Smooth muscle cell (in vitro differentiated cells): Measurements from ENCODE around the gene RPRD2. TPM values are rescaled to one million over a fixed set of nuclear protein-coding genes. Genes with fewer than 3 reads are reported as not detected.

Experiments used
- DNase-seq: peaks from one replicate; lab custom pipeline; 2025; ENCODE audit not compliant: unreplicated experiment; lab: John Stamatoyannopoulos, UW
- H2AFZ ChIP-seq: fragments of 200-600 bp; sonication (generic); 2 replicates; pipeline ENCODE4 v1.6.0; 2016; ENCODE audit warnings: antibody characterized with exemption, low read depth, mild to moderate bottlenecking
- H3F3A ChIP-seq: fragments of 200-600 bp; sonication (generic); 2 replicates; pipeline ENCODE4 v1.6.0; 2017; ENCODE audit warnings: antibody characterized with exemption, low read depth
- H3K27ac ChIP-seq: fragments of 200-600 bp; sonication (generic); 2 replicates; pipeline ENCODE4 v1.5.1; 2016; ENCODE audit warnings: low read depth, mild to moderate bottlenecking
- H3K27me3 ChIP-seq: fragments of 200-600 bp; sonication (generic); 2 replicates; pipeline ENCODE4 v1.6.1; 2016; ENCODE audit warnings: low read depth, mild to moderate bottlenecking
- H3K36me3 ChIP-seq: fragments of 200-600 bp; sonication (generic); 2 replicates; pipeline ENCODE4 v1.5.1; 2016; ENCODE audit warnings: low read depth
- H3K4me1 ChIP-seq: fragments of 200-600 bp; sonication (generic); 2 replicates; pipeline ENCODE4 v1.5.1; 2016; ENCODE audit warnings: low read depth
- H3K4me2 ChIP-seq: fragments of 200-600 bp; sonication (generic); 2 replicates; pipeline ENCODE4 v1.6.0; 2016; ENCODE audit warnings: mild to moderate bottlenecking
- H3K4me3 ChIP-seq: fragments of 200-600 bp; sonication (generic); 2 replicates; pipeline ENCODE4 v1.5.1; 2016; ENCODE audit warnings: mild to moderate bottlenecking
- H3K79me2 ChIP-seq: fragments of 200-600 bp; sonication (generic); 2 replicates; pipeline ENCODE4 v1.6.0; 2016; ENCODE audit warnings: low read depth, mild to moderate bottlenecking
- H3K9ac ChIP-seq: fragments of 200-600 bp; sonication (generic); 2 replicates; pipeline ENCODE4 v1.6.0; 2016; ENCODE audit warnings: low read depth
- H3K9me3 ChIP-seq: fragments of 200-600 bp; sonication (generic); replicated peaks from 2 replicates; pipeline ENCODE4 v1.5.1; 2016; ENCODE audit warnings: low read depth
- H4K20me1 ChIP-seq: fragments of 200-600 bp; sonication (generic); 2 replicates; pipeline ENCODE4 v1.6.0; 2016; ENCODE audit warnings: low read depth
- WGBS: methylation state at CpG from one replicate; pipeline ENCODE4 v1.1.7; 2016; ENCODE audit warnings: low lambda C conversion rate; 5-methylcytosine and 5-hydroxymethylcytosine counted together
- polyA plus RNA-seq: library from polyadenylated mRNA; unstranded; fragments of >200 nt; fragmentation: Nextera tagmentation; extraction: Ambion mirVana; gene quantifications from 2 replicates; pipeline ENCODE4 v1.2.1, GENCODE V29; 2016
- total RNA-seq: library from RNA; depleted of rRNA; stranded (reverse); fragments of >200 nt; gene quantifications from 2 replicates; pipeline ENCODE4 v1.2.3, GENCODE V29; 2014
- TF ChIP-seq, protein P1 (sequence below): fragments of 200-600 bp; sonication (generic); IDR thresholded peaks from 2 replicates; pipeline ENCODE4 v1.5.1; 2017; ENCODE audit warnings: borderline replicate concordance, mild to moderate bottlenecking, antibody characterized with exemption; ENCODE audit not compliant: insufficient read depth, poor library complexity, severe bottlenecking

Gene RPRD2
- total and polyA plus RNA-seq, 2 experiments from 2014 or later, result 14.2 to 17.1 TPM

DNA sequence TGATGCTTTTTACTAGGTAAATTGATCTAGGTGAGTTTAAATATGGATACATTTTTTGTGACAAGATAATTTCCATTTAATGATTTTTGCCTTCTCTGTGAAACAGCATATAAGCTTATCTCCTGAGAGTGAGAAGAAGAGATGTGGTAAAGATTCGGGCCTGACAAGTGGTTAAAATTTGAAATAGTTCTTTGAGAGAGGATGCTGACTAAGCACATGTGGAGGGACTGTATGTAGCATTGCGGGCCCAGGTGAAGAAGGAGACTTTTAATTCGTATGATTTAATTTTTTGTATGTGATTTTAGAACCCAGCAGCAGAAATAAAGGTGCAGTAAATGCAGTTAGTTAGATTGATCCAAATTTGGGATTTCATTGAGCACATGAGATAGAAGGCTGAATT, 51.9 kb downstream of the RPRD2 start:
- H3K9ac ChIP-seq, result no peak overlapping the region
- H3K4me3 ChIP-seq, result no peak overlapping the region
- TF ChIP-seq, protein P1, sequence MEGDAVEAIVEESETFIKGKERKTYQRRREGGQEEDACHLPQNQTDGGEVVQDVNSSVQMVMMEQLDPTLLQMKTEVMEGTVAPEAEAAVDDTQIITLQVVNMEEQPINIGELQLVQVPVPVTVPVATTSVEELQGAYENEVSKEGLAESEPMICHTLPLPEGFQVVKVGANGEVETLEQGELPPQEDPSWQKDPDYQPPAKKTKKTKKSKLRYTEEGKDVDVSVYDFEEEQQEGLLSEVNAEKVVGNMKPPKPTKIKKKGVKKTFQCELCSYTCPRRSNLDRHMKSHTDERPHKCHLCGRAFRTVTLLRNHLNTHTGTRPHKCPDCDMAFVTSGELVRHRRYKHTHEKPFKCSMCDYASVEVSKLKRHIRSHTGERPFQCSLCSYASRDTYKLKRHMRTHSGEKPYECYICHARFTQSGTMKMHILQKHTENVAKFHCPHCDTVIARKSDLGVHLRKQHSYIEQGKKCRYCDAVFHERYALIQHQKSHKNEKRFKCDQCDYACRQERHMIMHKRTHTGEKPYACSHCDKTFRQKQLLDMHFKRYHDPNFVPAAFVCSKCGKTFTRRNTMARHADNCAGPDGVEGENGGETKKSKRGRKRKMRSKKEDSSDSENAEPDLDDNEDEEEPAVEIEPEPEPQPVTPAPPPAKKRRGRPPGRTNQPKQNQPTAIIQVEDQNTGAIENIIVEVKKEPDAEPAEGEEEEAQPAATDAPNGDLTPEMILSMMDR, result no peak
- H3K79me2 ChIP-seq, result peaks cover 51% of the 10 kb centered on the region
- H3K4me1 ChIP-seq, result no peaks in the 10 kb centered on the region
- H4K20me1 ChIP-seq, result peaks cover 74% of the 10 kb centered on the region
- peaks cover 4% of the 10 kb centered on the region for H3F3A ChIP-seq
- no peak overlapping the region for H3K4me2 ChIP-seq
- no peaks in the 10 kb centered on the region for H3K36me3 ChIP-seq
- no peaks in the 10 kb centered on the region for H3K27me3 ChIP-seq
- no peak overlapping the region for H2AFZ ChIP-seq
- DNase-seq, result no peak
- no peaks in the 10 kb centered on the region for H3K9me3 ChIP-seq
- 90% methylated on average over 3 of the region's 3 CpGs for WGBS
- no peak overlapping the region for H3K27ac ChIP-seq

DNA sequence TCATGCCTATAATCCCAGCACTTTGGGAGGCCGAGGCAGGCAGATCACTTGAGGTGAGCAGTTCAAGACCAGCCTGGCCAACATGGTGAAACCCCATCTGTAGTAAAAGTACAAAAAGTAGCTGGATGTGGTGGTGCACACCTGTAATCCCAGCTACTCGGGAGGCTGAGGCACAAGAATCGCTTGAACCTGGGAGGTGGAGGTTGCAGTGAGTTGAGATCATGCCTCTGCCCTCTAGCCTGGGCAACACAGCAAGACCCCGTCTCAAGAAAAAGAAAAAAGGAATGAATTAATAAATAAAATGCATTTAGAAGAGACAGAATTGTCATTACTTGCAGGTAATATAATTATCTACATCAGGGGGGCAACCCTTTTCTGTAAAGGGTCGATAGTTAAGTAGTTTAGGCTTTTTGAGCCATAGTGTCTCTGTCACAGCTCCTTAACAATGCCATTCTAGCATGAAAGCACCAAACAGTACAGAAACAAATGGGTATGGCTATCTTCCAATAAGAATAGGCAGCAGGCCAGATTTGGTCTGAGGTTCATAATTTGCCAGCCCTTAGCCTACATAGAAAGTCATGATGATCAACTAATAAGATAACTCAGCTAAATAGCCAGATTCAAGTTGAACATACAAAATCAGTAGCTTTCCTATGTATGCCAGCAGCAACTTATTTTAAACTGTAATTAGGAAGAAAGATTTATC, 56.8 kb downstream of the RPRD2 start:
- no peak overlapping the region for H3K4me3 ChIP-seq
- no peaks in the 10 kb centered on the region for H3K27me3 ChIP-seq
- peaks cover 4% of the 10 kb centered on the region for H3F3A ChIP-seq
- H4K20me1 ChIP-seq, result peaks cover 27% of the 10 kb centered on the region
- no peak overlapping the region for H3K4me2 ChIP-seq
- whole genome bisulfite sequencing, result 98% methylated on average over 5 of the region's 5 CpGs
- H3K4me1 ChIP-seq, result no peaks in the 10 kb centered on the region
- peaks cover 24% of the 10 kb centered on the region for H3K79me2 ChIP-seq
- H2AFZ ChIP-seq, result no peak overlapping the region
- H3K9me3 ChIP-seq, result no peaks in the 10 kb centered on the region
- no peak overlapping the region for H3K9ac ChIP-seq
- no peak for DNase-seq
- no peaks in the 10 kb centered on the region for H3K36me3 ChIP-seq
- no peak overlapping the region for H3K27ac ChIP-seq
- TF ChIP-seq, protein P1, result no peak

DNA sequence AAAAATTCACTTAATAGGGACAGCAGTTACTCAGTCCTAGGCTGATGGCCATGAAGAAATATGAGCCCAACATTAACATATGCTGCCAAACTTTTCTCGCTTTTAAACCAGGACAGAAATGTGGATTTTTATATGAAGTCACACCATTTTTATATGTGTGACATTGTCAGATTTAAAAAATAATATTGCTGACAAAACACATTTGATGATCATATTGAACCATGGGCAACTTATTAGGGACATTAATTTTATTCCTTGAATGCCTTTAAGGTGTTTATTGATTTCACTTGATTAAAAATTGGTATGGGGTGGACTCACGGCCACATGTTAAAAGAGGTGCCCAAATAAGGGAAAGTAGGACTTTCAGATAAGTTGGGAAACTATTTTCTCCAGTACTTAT, 58.6 kb downstream of the RPRD2 start:
- no peaks in the 10 kb centered on the region for H3F3A ChIP-seq
- no peaks in the 10 kb centered on the region for H3K4me1 ChIP-seq
- H2AFZ ChIP-seq, result no peak overlapping the region
- no peak overlapping the region for H3K9ac ChIP-seq
- no peak for DNase-seq
- 96% methylated on average over 2 of the region's 2 CpGs for WGBS
- H3K79me2 ChIP-seq, result peaks cover 19% of the 10 kb centered on the region
- TF ChIP-seq, protein P1, result no peak
- no peak overlapping the region for H3K27ac ChIP-seq
- peaks cover 9% of the 10 kb centered on the region for H4K20me1 ChIP-seq
- H3K4me2 ChIP-seq, result no peak overlapping the region
- no peaks in the 10 kb centered on the region for H3K36me3 ChIP-seq
- H3K9me3 ChIP-seq, result no peaks in the 10 kb centered on the region
- H3K27me3 ChIP-seq, result no peaks in the 10 kb centered on the region
- H3K4me3 ChIP-seq, result no peak overlapping the region

DNA sequence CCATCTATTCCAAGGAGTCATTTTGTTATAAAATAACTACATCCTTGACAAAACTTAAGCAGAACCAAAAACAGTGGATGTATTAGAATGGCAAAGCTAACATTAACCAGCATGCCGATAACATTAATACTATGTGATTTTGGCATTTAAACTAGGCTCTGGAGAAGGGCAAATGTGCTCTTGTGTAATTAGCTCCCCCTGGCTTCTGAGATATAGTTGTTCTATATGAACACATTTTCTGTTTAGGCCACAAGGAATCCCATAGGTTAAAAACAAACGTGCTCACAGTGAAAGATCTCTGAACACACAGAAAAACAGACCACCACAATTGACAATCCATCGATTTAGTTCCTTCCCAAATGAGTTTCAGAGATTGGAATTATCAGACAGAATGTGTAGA, 65.9 kb downstream of the RPRD2 start:
- H3K27ac ChIP-seq, result no peak overlapping the region
- H3K4me2 ChIP-seq, result no peak overlapping the region
- H3K4me1 ChIP-seq, result no peaks in the 10 kb centered on the region
- no peaks in the 10 kb centered on the region for H3K36me3 ChIP-seq
- no peak overlapping the region for H2AFZ ChIP-seq
- no peak for DNase-seq
- TF ChIP-seq, protein P1, result no peak
- H3F3A ChIP-seq, result no peaks in the 10 kb centered on the region
- no peaks in the 10 kb centered on the region for H4K20me1 ChIP-seq
- H3K9ac ChIP-seq, result no peak overlapping the region
- H3K9me3 ChIP-seq, result no peaks in the 10 kb centered on the region
- no peak overlapping the region for H3K4me3 ChIP-seq
- H3K79me2 ChIP-seq, result peaks cover 3% of the 10 kb centered on the region
- 86% methylated on average over 3 of the region's 3 CpGs for WGBS
- H3K27me3 ChIP-seq, result no peaks in the 10 kb centered on the region
